T-helper 2 cell treated with Interferon-gamma antibody and Interleukin-4, amounts not matched to agents 100 ng/mL and 5 ng/mL, for 36 hours (primary cell): ENCODE data around the gene NEK2. TPM values are rescaled to one million over a fixed set of nuclear protein-coding genes. Genes with fewer than 3 reads are reported as not detected.

Experiments
- intact Hi-C: fragments of 100-400 bp; cut with micrococcal nuclease; formaldehyde crosslinking; loops from one replicate; pipeline ENCODE4 v1.15.1; 2023
- total RNA-seq: library from RNA; stranded (reverse); gene quantifications from 2 replicates; pipeline ENCODE4 v1.2.3, GENCODE V29; 2022

The NEK2 gene
- total RNA-seq, 1 donor from 2014 or later: 29.6 TPM

GRCh38 chr1:211634931-211635330, 40.5 kb downstream of the NEK2 start:
- intact Hi-C loops: no loop called here

- intact Hi-C loops: no loop called here
These were observed 41.0 kb downstream of the NEK2 start for GRCh38 chr1:211634461-211634860.

GRCh38 chr1:211633524-211633846, 41.9 kb downstream of the NEK2 start:
- intact Hi-C loops: no loop called here

- intact Hi-C loops: no loop called here
These were observed 42.5 kb downstream of the NEK2 start for GRCh38 chr1:211632808-211633523.

DNA sequence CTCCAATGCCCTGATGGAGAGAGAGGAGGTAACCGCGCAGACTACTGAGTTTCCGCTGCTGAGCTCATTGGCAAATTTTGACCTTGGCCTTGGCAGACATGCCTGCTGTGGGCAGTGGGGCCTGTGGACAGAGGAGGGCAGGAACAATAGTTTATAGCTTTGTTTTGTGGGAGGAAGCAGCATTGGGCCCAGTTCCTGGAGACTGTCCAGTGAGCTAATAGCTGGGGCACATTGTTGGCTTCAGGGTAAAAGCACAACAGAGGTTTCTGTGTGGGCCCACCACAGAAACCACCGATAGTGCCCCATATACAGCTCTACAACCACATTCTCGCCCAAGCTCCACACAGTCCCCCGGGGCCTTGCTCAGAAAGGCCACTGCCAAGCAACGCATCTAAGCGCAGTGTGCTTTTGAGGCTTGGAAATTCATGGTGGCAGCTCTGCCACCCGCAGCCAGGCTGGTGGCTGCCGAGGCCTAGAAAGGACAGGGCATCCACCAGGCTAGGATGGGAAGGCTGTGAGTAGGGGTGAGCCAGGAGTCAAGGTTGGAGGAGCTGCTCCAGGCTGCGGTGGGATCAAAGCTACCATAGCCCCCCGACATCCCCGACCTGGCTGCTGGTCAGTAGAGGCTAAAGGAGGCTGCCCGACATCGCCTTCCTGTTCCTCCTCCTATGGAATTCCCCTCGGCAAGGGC, 43.2 kb downstream of the NEK2 start:
- intact Hi-C loops: no loop called here

DNA sequence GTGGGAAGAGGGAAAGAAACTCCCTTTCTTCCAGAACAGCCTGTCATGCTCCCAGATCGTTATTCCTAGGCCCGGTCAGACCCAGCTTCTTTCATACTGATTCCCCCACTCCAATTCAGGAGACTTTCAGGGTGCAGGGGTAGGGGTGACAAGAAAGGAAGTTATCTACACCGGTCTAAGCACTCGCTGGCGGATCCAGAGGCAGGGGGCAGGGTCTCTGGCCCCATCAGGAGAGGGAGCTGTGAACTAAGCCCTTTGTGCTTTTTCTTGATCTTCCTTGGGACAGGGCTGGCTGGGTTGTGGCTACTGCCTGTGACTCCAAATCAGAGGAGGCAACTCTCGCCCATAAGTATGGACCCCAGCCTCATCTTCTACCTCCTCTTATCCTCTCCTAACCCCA, 44.3 kb downstream of the NEK2 start:
- intact Hi-C loops: no loop called here

DNA sequence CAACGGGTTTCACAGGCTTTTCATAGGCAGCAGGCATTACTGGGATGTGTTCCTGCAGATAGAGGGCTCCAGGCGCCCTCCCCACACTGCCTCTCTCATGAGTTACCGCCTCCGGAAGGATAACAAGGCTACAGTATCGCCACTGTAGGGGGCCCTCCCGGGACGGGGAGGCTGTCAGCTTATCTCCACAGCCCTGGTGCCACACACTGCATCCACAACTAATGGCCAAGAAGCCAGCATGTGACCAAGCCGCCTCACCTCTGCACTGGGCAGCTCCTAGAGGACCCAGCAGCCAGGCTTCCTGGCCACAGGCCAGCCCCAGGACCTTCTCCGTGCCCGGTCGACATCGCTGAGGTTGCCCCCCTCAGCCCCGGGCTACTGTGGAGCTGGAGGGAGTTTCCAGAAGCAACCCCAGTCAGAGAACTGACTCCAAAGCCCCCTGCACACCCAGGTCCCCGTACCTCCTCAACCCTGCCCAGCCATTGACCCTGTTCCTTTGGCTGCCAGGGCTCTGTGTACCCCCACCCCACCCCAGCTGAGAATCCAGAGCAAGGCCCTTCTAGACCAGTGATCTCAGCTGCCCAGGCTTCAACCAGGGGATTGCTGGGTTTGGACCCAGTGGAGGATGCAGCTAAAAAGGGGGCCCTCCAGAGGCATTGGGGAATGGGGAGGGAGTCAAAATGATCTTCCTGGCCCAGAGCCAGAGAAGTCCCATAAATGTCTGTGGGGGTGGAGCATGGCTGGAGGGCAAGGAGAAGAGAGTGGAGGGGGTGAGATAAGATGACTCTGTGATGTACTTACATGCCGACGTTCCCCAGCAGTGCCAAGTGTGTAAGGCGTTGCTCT, 45.0 kb downstream of the NEK2 start:
- intact Hi-C loops: no loop called here

DNA sequence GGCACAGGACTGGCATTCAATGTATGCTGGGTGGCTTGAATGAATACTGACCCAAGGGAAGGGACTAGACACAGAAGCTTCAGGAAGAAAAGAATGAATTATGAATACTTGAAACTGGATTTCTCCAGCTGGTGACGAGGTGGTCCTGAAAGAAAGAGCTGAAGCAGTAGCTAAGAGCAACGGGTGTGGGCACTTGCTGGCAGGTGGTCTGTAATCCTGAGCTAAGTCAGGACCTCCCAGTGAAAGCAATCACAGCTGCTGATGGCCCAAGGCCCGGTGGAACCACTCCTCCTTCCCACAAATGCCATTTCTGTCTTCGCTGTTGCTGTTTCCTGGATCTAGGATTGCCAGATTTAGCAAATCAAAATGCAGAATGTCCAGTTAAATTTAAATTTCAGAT, 47.0 kb downstream of the NEK2 start:
- intact Hi-C loops: no loop called here

- intact Hi-C loops: no loop called here
These were observed 48.2 kb downstream of the NEK2 start for GRCh38 chr1:211627259-211627658.

GRCh38 chr1:211625866-211626265, 49.6 kb downstream of the NEK2 start:
- intact Hi-C loops: loop anchor here (1.0 kb wide), 1 partner anchor 49 kb away; no protein-coding TSS in a partner anchor

DNA sequence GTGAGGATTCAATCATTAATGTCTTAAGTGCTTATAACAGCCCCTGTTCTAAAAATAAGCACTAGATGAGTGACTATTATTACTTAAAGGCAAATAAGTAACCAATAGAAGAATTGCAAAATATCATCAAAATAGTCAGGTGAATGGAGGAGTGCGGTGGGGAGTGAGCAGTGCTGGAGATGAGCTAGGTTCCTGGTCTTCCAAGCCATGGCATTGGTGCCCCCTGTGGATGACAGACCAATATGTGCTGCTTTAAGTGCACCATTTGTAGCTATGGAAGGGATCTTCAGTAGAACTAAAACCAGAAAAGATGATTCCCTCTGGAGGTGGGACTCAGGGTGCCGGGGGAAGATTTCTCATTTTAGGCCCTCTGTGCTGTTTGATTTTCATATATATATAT, 50.4 kb downstream of the NEK2 start:
- intact Hi-C loops: loop anchor here (1.0 kb wide), 1 partner anchor 48 kb away; no protein-coding TSS in a partner anchor

GRCh38 chr1:211623515-211623914, 51.9 kb downstream of the NEK2 start:
- intact Hi-C loops: no loop called here

DNA sequence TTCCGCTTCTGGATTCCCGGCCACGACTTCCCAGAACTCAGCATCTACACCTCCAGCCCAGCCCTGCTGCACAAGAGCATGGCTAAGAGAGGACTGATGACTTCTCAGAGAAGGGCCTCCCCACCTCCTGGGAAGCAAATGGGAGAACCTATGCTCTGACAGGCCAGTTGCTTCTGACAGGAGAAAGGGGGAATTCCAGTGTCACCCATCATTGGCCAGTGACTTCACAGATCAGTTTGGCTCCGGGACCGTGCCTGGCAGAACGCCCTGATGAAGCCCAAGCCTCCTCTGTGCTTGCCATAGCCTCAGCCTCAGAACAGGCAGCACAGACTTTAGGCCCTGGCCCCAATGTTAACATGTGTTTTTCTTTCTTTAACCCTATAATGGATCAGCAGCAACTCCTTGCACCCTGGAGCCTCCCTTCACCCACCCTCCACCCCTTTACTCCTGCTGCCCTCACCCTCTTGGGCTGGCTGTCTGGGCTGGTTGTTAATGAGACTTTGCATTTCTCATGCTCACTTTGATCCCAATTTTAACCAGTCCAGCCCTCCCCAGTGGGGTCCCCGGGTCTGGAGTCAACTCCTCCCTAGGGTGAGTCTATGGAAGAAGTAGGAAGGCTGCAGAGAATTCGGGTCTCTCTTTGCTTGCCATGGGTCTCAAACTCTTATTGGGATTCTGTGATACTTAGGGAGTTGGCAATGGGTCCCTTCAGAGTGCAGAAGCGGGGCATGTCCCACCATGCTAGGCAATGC, 53.8 kb downstream of the NEK2 start:
- intact Hi-C loops: no loop called here

- intact Hi-C loops: no loop called here
These were observed 55.3 kb downstream of the NEK2 start for GRCh38 chr1:211620097-211620496.

DNA sequence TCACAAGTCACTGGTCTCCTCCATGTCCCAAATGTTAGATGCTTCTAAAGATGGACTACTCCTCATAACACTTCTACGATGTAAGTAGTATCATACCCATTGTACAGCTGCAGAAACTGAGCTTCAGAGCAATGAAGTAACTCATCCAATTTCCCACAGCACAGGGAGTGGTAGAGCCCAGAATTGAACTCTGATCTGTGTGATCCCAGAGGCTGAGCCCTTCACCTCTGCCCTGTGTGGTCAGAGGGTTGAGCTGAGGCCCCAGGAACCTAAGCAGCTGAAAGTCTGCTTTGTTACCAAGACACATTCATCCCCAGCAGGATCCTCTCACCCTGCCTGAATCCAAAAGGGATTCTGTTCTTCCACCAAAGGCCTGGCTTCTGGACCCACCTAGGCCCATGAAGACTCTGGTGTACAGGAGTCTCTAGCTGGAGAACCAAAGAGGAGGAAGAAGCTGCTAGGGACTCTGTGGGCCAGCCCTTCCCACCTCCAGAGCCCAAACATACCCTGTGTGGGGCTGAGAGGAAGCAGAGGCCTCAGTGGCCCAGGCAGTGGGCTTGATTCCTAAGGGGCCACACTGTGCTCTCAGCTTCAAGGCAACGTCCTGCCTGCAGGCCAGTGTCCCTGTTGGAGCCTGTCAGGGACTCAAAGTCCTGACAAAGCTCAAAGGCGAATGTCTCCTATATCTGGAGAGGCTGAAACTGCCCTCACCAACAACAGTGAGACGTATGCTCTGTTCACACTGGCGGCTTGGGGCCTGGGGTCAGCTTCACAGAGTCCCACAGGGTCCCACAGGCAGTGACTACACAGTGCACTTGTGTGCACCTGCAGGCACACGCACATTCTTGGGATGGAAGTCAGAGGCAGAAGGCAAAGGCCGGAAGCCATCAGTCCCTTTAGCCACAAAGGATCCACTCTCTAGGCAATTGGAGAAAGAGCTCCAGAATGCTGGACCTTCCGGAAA, 56.1 kb downstream of the NEK2 start:
- intact Hi-C loops: no loop called here

- intact Hi-C loops: no loop called here
These were observed 58.5 kb downstream of the NEK2 start for GRCh38 chr1:211616965-211617297.

- intact Hi-C loops: no loop called here
These were observed 59.0 kb downstream of the NEK2 start for GRCh38 chr1:211616231-211616964.

GRCh38 chr1:211614615-211615014, 60.8 kb downstream of the NEK2 start:
- intact Hi-C loops: no loop called here

DNA sequence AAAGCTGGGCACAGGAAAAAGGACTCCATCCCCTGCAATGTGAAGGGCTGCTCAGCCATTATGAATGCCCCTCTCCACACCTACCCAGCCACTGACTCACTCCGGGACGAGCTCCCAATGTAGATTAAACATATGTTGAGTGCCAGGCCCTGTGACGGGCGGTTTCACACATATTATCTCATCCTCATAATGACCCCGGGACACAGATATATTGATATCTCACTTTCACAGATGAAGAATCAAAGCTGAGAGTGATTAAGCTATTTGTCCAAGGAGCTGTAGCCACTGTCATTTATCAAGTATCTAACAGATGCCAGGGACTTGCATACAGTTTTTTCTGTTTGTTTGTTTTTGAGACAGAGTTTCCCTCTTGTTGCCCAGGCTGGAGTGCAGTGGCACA, 61.5 kb downstream of the NEK2 start:
- intact Hi-C loops: no loop called here
